ENCODE data around the gene DRD4. TPM values are rescaled to one million over a fixed set of nuclear protein-coding genes. Genes with fewer than 3 reads are reported as not detected.

Gene DRD4
- total RNA-seq, 1 experiment from 2014 or later: 0.11 TPM

DNA sequence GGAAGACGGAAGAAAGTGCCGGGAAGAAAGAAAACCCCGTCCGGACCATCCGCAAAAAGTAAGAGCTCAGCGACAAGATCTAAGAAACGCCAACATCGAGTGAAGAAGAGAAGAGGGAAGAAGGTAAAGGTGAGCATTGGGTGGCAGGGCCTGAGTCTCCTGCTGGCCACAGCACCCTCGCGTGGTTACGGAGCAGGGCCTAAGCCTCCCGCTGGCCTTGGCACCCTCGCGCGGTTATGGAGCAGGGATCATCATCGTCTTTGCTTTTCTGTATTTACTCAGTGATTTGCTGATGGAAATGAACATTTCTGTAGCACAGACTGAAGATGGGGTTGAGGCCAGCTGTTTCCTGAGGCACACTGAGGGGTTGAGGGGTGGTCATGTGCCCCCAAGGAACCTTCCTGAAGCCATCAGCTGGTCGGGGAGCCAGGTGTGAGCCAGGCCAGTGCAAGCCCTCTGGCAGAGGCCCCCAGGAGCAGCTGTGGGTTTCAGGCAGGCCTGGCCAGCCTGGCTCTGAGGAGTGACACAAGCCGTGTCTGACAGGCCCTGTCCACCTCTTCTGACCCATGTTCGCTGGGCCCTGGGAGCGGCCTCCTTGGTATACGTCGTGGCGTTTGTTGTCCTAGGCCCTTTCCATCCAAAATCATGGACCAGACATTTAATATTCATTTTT is 35.4 kb upstream of the DRD4 start:
- Histone ChIP-seq H3K27me3 (ENCODE audit: low read length) (no peaks in the 10 kb centered on the region), H3K4me2 (ENCODE audit: low read length) (no peak overlapping the region), H3K9ac (ENCODE audit: low read length) (no peak overlapping the region), H2AFZ (ENCODE audit: low read length) (no peak overlapping the region), H3K4me3 (ENCODE audit: low read length) (no peak overlapping the region), H3K4me1 (ENCODE audit: insufficient read depth, low read length) (no peaks in the 10 kb centered on the region), H4K20me1 (ENCODE audit: low read length) (no peaks in the 10 kb centered on the region), H3K9me3 (ENCODE audit: low read length) (no peaks in the 10 kb centered on the region), H3K36me3 (ENCODE audit: low read depth, low read length) (peaks cover 26% of the 10 kb centered on the region), H3F3A (ENCODE audit: low read length, unreplicated experiment) (no peaks in the 10 kb centered on the region), H3K79me2 (ENCODE audit: low read length) (no peaks in the 10 kb centered on the region), H3K9me2 (replicated peaks; ENCODE audit: low read length) (no peaks in the 10 kb centered on the region), H3K27ac (ENCODE audit: low read length) (no peak overlapping the region)
- ATAC-seq (no peak), DNase-seq (no peak)
- TF ChIP-seq EZH2 (IDR thresholded peaks at IDR 0.05; ENCODE audit: low read length, unreplicated experiment) (no peak), CTCF (conservative IDR thresholded peaks at IDR 0.05; ENCODE audit: low read depth, low read length) (no peak), EZH2phosphoT487 (IDR thresholded peaks at IDR 0.05; ENCODE audit: borderline replicate concordance, low read length) (no peak)
- intact Hi-C loops (cut with micrococcal nuclease): no loop called here
- no TSS peak for BruUV-seq (replicated peaks)
- POLR2A ChIA-PET (ENCODE audit: unreplicated experiment): no interaction called here
- CTCF ChIA-PET: no interaction called here

GRCh38 chr11:603154-603553 is 33.9 kb upstream of the DRD4 start:
- Histone ChIP-seq H3K4me3 (ENCODE audit: low read length) (no peak overlapping the region), H3K9me3 (ENCODE audit: low read length) (no peaks in the 10 kb centered on the region), H3K79me2 (ENCODE audit: low read length) (no peaks in the 10 kb centered on the region), H3K36me3 (ENCODE audit: low read depth, low read length) (peaks cover 31% of the 10 kb centered on the region), H3K4me2 (ENCODE audit: low read length) (no peak overlapping the region), H2AFZ (ENCODE audit: low read length) (no peak overlapping the region), H3K27me3 (ENCODE audit: low read length) (no peaks in the 10 kb centered on the region), H3K27ac (ENCODE audit: low read length) (no peak overlapping the region), H3F3A (ENCODE audit: low read length, unreplicated experiment) (no peaks in the 10 kb centered on the region), H3K9me2 (replicated peaks; ENCODE audit: low read length) (no peaks in the 10 kb centered on the region), H3K9ac (ENCODE audit: low read length) (no peak overlapping the region), H3K4me1 (ENCODE audit: insufficient read depth, low read length) (no peaks in the 10 kb centered on the region), H4K20me1 (ENCODE audit: low read length) (no peaks in the 10 kb centered on the region)
- ChIA-PET POLR2A (ENCODE audit: unreplicated experiment) (no interaction called here), CTCF (no interaction called here)
- DNase-seq (no peak), ATAC-seq (no peak)
- no peak for TF ChIP-seq CTCF (conservative IDR thresholded peaks at IDR 0.05; ENCODE audit: low read depth, low read length)
- TF ChIP-seq EZH2phosphoT487 (IDR thresholded peaks at IDR 0.05; ENCODE audit: borderline replicate concordance, low read length): no peak
- TF ChIP-seq EZH2 (IDR thresholded peaks at IDR 0.05; ENCODE audit: low read length, unreplicated experiment): no peak
- no TSS peak for BruUV-seq (replicated peaks)
- intact Hi-C loops (cut with micrococcal nuclease): no loop called here

DNA sequence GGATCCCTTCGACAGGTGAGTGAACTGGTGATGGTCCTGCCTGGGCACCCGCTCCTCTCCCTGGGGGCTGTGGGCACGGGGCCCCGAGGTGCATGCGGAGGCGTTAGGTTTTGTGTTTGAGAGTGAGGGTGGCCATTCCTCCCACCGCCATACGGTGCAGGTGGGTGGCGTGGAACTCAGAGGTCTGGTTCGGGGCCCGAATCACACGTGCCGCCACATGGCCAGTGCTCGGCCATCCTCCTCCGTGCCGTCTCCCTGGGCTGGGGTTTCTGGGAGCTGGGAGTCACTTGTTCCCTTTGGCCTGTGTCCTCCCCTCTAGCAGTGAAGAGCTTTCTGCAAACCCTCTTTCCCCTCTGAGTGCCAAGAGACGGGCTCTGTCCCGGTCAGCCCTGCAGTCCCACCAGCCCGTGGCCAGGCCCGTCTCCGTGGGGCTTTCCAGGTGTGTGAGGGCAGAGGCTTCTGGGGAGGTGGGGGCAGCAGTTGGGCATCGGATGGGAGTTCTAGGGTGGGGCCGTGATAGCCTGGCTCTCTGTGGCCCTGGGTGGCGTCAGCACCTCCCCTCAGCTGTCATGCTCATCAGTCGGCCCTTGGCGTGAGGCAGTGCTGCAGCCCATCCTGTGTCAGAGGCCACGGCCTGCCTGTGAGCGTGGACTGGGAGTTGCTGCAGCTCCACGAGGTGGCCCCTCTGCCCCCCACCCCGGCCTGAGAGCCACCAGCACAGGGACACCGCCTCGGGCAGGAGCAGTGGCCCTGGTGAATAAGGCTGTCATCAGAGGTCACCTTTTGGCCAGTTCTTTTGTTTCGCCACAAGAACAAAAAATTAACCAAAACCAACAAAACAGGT is 31.6 kb upstream of the DRD4 start:
- Histone ChIP-seq H3K36me3 (ENCODE audit: low read depth, low read length) (peaks cover 31% of the 10 kb centered on the region), H3K4me2 (ENCODE audit: low read length) (no peak overlapping the region), H3K27ac (ENCODE audit: low read length) (no peak overlapping the region), H2AFZ (ENCODE audit: low read length) (no peak overlapping the region), H3K9ac (ENCODE audit: low read length) (no peak overlapping the region), H4K20me1 (ENCODE audit: low read length) (no peaks in the 10 kb centered on the region), H3K9me2 (replicated peaks; ENCODE audit: low read length) (no peaks in the 10 kb centered on the region), H3K4me3 (ENCODE audit: low read length) (no peak overlapping the region), H3K4me1 (ENCODE audit: insufficient read depth, low read length) (no peaks in the 10 kb centered on the region), H3K9me3 (ENCODE audit: low read length) (no peaks in the 10 kb centered on the region), H3K79me2 (ENCODE audit: low read length) (no peaks in the 10 kb centered on the region), H3F3A (ENCODE audit: low read length, unreplicated experiment) (no peaks in the 10 kb centered on the region), H3K27me3 (ENCODE audit: low read length) (no peaks in the 10 kb centered on the region)
- no TSS peak for BruUV-seq (replicated peaks)
- POLR2A ChIA-PET (ENCODE audit: unreplicated experiment): no interaction called here
- CTCF ChIA-PET: no interaction called here
- DNase-seq (no peak), ATAC-seq (no peak)
- TF ChIP-seq EZH2phosphoT487 (IDR thresholded peaks at IDR 0.05; ENCODE audit: borderline replicate concordance, low read length) (no peak), CTCF (conservative IDR thresholded peaks at IDR 0.05; ENCODE audit: low read depth, low read length) (no peak), EZH2 (IDR thresholded peaks at IDR 0.05; ENCODE audit: low read length, unreplicated experiment) (no peak)
- intact Hi-C loops (cut with micrococcal nuclease): no loop called here
